K562 (cell line): ENCODE measurements around the gene SERPINB12.

Experiments used
- ARID1B ChIP-seq: fragments of 450-650 bp; IDR thresholded peaks from 2 replicates; pipeline ENCODE4 v1.6.1; 2016; ENCODE audit warnings: antibody characterized with exemption, mild to moderate bottlenecking, inconsistent platforms
- CREB1 ChIP-seq, 2 experiments: sonication (generic) in 1 of 2; formaldehyde crosslinking in 1 of 2; IDR thresholded peaks; 2 replicates each; pipeline versions ENCODE4 v1.6.1 to v1.8.0; 2012 to 2022; ENCODE audit warnings: inconsistent platforms in 1 of 2, mild to moderate bottlenecking in 1 of 2, missing genetic modification reagents in 1 of 2, moderate library complexity in 1 of 2
- CTCF ChIP-seq, 3 experiments: IDR thresholded peaks in 2 of 3; conservative IDR thresholded peaks in 1 of 3; 2 replicates each; pipeline ENCODE4 v1.5.1; 2011 to 2012; ENCODE audit warnings: low read length in 3 of 3, mild to moderate bottlenecking in 3 of 3, control low read depth in 2 of 3, improper control_type of control experiment in 1 of 3, inconsistent platforms in 1 of 3, low read depth in 1 of 3, mixed read lengths in 1 of 3, moderate library complexity in 1 of 3; ENCODE audit not compliant: insufficient read depth in 2 of 3
- EP300 ChIP-seq: IDR thresholded peaks from 2 replicates; pipeline ENCODE4 v1.6.1; 2012; ENCODE audit warnings: low read length, improper control_type of control experiment
- KLF6 ChIP-seq: fragments of 250-450 bp; sonication (Bioruptor Pico); IDR thresholded peaks from 2 replicates; pipeline ENCODE4 v1.4.0; 2020; ENCODE audit warnings: mild to moderate bottlenecking, moderate library complexity, borderline replicate concordance
- NFE2 ChIP-seq: IDR thresholded peaks from 2 replicates; pipeline ENCODE4 v1.6.1; 2014; ENCODE audit warnings: antibody characterized with exemption, low read depth
- RCOR1 ChIP-seq, 2 experiments: IDR thresholded peaks; 2 replicates each; pipeline ENCODE4 v1.6.1; 2012; ENCODE audit warnings: low read depth in 2 of 2, low read length in 2 of 2, borderline replicate concordance in 1 of 2, improper control_type of control experiment in 1 of 2
- SIN3A ChIP-seq, 2 experiments: fragments of 150-350 bp in 1 of 2; IDR thresholded peaks; 2 replicates each; pipeline ENCODE4 v1.6.1; 2011 to 2016; ENCODE audit warnings: borderline replicate concordance in 2 of 2, low read depth in 2 of 2, low read length in 2 of 2, mild to moderate bottlenecking in 2 of 2, moderate library complexity in 2 of 2; ENCODE audit not compliant: control insufficient read depth in 1 of 2
- TSHZ1 ChIP-seq: fragments of 250-450 bp; sonication (Bioruptor Pico); IDR thresholded peaks from 2 replicates; pipeline ENCODE4 v1.4.0; 2020; ENCODE audit warnings: mild to moderate bottlenecking, moderate library complexity
- ZNF133 ChIP-seq: fragments of 250-450 bp; sonication (Bioruptor Pico); IDR thresholded peaks from 2 replicates; pipeline ENCODE4 v1.4.0; 2020; ENCODE audit warnings: mild to moderate bottlenecking

- TF ChIP-seq SIN3A (IDR thresholded peaks at IDR 0.05; ENCODE audit: borderline replicate concordance in 2 of 2, control insufficient read depth in 1 of 2, low read depth in 2 of 2, low read length in 2 of 2) (no peak), KLF6 (no peak), NFE2 (no peak), ZNF133 (CRISPR knock-in tag) (no peak), EP300 (no peak), TSHZ1 (CRISPR knock-in tag) (no peak), ARID1B (no peak), CREB1 (IDR thresholded peaks at IDR 0.05) (no peak), CREB1 (CRISPR knock-in tag; IDR thresholded peaks at IDR 0.05) (no peak), RCOR1 (IDR thresholded peaks at IDR 0.05; ENCODE audit: borderline replicate concordance in 1 of 2, low read depth in 2 of 2, low read length in 2 of 2) (no peak), CTCF (IDR thresholded peaks at IDR 0.05 in 2 of 3, conservative IDR thresholded peaks at IDR 0.05 in 1 of 3; ENCODE audit: insufficient read depth in 2 of 3, low read depth in 1 of 3, low read length in 3 of 3) (no peak)
Measured at GRCh38 chr18:63551769-63552168, 9.6 kb downstream of the SERPINB12 start.
